ENCODE data around the gene ABTB2. TPM values are rescaled to one million over a fixed set of nuclear protein-coding genes. Genes with fewer than 3 reads are reported as not detected.
"Not testable (repeated sequence)": the region's sequence is repeated elsewhere in the genome, so short reads cannot be mapped to it uniquely, and the experiment has no call there.

ABTB2 gene
- 4.7 TPM for total RNA-seq

DNA sequence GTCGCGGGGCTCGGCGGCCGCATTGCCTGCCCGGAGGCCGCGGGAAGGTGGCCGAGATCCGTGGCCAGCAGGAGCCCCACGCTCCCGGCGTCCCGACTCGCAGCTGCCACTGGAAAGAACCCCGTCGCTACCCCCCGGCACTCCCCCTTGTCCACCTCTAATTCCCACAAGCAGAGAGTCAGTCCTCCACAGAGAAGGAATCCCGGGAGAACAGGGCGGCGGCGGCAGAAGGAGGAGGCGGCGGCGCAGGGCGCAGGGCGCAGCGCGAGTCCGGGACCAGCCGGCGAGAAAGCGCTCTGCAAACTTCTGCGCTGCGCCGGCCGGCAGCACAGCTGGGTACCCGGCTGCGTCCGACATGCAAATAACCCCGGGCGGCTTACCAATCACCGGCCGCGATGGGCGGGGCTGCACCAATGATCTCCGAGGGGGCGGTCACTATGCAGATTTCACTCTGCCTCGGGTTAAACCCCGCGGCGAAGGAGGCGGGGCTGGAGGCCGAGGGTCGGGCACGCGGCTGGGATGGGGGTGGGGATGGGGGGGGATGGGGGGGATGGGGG, at the start of gene ABTB2:
Gene ABTB2, minus strand, starts transcription at position 310 of the 557 bp plus-strand sequence.
- peak; percentile 99 for DNase-seq (ENCODE audit: low spot score)

DNA sequence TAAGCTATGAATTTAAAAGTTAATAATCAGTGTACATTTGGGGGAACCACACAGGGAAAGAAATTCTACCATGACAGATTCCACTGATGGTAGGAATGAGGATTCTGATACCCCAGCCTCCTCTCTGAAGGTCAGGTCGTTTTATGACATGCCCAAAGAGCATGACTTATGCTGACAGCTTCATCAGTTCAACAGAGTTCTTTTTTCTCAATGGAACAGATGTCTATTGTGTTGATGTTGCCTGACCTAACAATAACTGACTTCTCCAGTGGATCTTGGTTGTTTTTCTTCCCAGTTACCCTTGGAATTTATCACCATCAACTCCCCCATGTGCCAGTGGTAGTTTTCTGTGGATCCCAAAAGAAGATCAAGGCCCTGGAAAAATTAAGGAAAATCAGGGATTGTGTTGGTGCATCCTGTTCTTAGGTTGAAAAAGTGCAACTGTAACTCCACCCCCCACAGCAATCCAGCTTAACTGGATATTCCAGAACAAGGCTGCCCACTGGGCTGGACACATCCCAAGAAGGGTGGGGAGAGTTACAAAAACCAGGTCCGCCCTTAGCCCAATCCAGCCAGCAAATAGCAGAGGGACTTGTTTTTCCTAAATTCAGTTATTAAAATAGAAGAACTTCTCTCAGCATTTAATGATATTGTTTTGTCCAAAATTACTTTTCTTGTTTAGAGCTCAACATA, 49.5 kb upstream of the ABTB2 start:
- DNase-seq (ENCODE audit: low spot score): peak; percentile 50

DNA sequence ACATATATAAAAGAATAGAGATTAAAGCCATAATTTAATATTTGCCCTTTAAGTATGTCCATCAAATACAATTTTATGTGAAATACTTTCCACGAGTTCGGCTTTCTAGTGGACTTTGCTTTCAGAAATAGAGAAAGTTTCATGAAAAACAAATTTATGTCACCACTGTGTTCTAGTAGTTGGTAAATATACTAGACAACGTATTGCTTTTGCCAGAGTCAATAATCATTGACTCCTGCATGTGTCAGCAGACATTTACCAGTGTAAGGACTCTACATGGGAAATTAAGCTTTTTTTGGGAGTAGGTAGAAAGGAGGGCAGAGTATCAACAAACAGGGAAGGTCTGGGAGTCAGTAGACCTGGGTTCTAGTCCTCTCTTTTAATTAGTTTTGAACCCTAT, 48.6 kb upstream of the ABTB2 start:
- no peak for DNase-seq (ENCODE audit: low spot score)

DNA sequence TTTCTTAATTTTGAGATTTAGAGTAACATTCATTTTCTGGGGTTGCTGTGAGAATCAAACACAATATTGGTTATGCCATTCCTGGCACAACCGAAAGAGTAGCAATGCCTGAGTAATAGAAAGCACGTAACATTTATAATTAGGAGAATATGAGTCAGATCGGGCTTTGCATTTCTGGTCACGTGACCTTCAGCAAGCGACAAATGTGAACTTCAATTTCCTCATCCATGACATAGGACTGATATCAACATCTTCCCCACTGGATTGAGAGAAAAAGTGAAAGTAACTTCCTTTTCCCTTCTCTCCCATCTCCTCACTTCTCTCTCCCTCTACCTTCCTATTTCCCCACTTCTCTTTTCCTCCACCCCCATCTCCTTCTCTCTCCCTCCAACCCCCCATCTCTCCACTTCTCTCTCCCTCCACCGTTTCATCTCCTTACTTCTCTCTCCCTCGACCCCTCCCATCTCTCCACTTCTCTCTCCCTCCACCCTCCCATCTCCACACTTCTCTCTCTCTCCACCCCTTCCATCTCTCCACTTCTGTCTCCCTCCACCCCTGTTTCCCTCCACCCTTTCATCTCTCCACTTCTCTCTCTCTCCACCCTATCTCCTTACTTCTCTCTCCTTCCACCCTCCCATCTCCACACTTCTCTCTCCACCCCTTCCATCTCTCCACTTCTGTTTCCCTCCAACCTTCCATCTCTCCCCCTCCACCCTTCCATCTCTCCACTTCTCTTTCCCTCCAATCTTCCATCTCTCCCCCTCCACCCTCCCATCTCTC, 47.5 kb upstream of the ABTB2 start:
- no peak for DNase-seq (ENCODE audit: low spot score)

DNA sequence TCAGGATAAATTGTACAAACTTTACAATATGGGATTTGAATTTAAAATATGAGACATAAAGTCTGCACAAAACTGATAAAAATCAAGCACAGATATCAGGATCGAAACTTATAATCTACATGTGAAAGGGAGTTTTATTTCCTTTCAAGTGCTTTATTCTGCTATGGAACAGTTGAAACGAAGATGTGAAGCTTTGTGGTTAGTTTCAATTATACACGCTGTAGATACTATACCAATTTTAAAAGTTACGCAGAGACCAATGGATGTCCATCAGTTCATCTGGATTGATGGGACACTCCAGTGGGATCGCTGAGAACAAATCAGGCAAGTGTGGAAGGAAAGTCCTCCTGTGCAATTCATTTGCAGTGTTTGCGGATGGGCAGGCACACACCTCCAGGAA, 46.5 kb upstream of the ABTB2 start:
- no peak for DNase-seq (ENCODE audit: low spot score)

DNA sequence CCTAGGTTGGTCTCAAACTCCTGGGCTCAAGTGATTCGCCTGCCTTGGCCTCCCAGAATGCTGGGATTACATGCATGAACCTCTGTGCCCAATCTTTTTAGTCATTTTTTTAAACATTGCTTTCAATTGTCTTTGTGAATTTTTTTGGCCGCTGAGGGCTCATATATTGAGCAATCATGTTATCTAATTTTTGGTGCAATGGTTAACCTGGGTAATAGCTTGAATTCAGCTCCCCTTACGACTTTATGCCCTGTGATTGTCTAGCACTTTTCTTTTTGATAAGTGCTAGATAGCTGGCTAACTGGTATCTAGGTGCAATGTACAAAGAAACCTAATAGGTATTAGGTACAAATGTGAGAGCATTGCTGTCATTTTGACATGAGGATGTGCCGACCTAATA, 45.6 kb upstream of the ABTB2 start:
- no peak for DNase-seq (ENCODE audit: low spot score)

DNA sequence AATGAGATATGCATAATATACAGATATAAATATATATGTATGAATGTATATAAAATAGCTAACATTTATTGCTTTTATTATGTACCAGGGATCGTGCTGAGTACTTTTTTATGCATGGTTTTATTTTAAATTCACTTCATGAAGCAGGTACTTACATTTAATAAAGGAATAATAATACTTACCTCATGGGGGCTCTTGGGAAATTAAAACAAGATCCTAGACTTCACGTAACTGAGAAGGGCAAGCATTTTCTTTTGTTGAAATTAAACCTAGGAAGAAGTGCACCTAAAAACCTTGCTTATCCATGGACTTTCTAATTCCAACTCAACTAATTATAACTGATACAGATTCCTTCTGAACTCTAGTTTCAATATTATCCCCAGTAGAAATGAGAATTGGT, 40.0 kb upstream of the ABTB2 start:
- no peak for DNase-seq (ENCODE audit: low spot score)

DNA sequence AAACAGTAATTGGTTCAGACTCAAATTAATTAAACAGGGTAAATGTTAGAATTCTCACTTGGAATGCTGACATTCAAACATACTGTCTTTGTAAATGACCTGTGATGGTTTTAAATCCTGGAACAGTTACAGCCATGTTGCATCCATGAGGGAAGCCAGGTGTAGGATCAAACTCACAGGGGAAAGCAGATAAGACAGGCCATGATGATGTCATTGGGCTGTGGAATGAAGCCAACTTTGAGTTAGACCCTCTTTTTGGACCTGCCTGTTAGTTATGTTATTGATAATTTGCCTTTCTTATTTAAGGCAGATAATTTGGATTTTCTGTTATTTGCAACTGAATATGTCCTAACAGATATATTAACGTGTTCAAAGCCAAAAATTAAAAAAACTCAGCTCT, 39.3 kb upstream of the ABTB2 start:
- DNase-seq (ENCODE audit: low spot score): no peak

DNA sequence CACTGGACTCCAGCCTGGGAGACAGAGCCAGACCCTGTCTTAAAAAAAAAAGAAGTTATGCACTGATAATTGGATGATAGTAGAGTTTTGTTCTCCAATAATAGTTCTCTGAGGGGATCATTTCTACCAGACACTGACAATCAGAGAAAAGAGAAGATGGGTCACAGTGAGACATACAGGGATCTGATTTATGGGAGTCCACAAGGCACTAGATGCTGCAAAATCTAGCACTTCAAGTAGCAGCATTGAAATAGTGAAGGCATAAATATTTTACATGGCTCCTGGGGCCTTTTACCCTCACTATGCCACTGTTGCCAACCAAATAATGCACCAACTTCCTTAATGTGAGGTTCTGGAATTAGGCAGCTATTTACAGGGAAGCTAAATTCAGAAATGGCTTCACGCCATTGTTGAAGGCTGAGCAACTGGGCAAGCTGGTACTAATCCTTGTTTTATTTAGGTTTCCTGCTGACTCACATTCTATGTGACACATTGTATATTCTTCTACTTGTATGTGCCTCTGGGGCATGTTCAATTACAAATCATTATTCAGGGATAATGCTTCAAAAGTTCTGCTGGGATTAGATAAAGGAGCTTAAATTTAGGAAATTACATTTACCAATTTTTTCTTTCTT, 38.2 kb upstream of the ABTB2 start:
- peak; percentile 55 for DNase-seq (ENCODE audit: low spot score)

DNA sequence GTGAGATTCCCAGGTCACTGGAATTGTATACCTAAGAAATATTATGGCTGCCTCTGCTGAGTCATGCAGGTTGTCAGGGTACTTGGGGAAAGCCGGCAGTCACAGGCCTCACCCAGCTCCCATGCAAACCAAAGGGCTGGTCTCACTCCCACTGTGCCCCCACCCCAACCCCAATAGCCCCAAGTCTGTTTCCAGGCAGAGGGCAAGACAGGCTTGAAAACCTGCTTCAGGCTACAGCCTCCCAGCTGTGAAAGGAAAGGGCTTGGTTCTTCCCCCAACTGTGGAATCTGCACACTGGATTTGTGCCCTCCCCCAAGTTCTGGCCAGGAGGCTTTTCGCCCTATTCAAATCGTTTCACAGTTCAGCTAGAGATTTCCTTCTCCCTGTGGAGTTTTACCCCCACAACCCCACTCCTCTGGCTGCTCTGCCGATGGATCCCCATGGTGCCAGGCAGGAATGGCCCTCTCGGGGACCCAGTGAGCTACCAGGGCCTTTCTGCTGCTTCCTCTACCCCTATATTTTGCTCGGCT, 37.0 kb upstream of the ABTB2 start:
- DNase-seq (ENCODE audit: low spot score): no peak

DNA sequence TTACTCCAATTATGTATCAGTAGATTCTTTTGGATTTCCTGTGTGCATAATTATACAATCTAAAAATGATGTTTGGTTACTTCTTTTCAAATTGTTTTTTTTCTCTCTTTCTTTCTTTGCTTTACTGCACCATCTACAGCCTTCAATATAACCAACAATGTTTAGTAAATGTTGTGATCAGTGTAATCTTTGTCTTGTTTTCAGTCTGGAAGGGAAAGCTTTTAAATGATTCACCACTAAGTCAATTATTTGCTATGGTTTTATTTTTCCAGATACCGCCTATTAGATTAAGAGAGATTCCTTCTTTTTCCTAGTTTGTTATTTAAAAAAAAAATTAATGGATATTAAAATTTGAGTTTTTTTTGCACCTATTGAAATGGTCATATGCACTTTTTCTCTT, 29.8 kb upstream of the ABTB2 start:
- DNase-seq (ENCODE audit: low spot score): no peak

DNA sequence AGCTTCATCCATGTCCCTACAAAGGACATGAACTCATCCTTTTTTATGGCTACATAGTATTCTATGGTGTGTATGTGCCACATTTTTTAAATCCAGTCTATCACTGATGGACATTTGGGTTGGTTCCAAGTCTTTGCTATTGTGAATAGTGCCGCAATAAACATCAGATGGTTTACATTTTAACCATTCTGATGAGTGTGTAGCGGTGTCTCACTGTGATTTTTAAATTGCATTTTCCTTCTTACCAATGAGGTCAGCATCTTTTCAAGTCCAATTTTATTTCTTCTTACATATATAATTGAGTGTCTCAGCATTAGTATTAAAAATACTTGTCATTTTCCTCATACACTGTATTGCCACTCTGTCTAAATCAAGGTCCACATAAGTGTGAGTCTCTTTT, 28.5 kb upstream of the ABTB2 start:
- not testable (repeated sequence) for DNase-seq (ENCODE audit: low spot score)

DNA sequence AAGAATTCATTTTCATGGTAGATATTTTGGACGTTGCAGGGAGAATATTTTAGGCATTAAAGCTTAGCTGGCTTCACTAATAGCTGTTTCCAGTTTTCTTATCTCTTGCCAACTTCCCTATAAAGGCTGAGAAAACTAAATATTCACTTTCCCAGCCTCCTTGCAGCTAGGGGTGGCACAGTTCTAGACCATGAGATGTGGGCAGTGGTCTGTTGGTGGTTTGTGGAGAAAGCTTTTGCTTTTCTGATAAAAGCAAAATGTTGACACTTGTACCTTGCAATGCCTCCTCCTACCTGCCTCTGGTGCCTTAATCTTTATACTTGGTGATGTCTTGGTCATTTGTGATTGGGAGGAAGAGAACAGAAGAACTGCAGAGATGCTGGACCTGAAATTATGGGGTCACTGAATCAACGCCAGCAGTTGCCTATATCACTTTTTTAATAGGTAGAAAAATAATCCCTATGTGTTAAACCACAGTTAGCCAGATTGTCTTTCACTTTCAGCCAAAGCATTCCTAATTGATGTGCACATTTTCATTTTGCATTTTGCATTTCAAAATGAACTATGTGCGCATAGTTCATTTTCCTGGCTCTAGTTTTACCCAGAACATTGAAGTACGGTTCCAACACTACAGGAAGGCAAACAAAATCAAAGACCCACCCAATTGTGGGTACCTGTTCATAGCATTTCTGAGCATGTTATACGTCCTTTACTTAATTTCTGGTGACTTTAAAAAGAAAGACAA, 24.9 kb upstream of the ABTB2 start:
- no peak for DNase-seq (ENCODE audit: low spot score)

DNA sequence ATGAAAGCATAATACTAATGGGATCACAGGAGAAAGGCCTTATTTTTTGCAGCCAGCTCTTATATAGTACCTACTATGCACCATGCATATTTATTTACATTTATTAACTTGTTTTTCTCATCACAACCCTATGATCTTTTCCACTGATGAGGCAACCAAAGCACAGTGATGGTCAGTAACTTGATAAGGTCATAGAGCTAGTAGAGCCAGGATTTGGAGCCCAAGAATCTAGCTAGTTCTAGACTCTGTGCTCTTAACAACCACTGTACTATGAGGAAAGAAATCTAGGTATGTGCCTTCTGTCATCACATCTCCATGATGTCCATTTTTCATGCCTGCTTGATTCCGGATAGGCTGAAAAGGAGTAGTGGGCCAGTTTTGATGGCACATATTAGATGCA, 24.0 kb upstream of the ABTB2 start:
- no peak for DNase-seq (ENCODE audit: low spot score)

DNA sequence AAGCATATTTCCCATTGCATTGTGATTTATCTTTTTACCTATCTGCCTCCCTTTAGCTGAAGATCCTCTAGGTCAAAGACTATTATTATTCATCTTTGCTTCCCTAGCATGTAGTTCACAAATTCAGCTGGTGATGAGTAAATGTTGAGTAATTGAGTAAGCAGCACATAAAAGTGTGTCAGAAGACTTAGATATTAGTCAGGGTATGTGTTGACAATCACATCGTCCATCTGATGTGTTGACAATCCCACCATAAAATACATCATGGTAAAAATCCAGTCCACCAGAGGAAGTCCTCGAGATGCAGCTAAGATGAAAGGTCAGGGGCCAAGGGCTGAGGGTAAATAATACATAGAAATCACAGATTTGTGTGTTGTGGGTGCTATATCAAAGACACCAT, 22.9 kb upstream of the ABTB2 start:
- no peak for DNase-seq (ENCODE audit: low spot score)

DNA sequence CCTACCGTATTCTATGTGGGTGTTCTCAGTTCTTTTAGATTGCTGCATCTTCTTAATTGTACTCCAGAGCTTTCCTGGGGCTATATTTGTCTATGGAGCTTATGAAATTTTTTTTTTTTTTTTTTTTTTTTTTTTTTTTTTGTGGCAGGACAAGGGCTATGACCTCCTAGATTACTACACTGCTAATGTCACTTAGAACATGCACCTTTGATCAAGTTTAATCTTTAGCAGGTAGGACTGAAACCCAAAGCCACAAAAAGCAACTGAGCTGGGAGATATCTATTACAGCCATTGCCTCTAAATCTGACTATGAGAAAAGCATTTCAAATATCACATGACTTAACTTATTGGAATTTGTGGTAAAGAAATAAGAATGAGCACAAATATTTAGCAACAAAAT, 21.7 kb upstream of the ABTB2 start:
- no peak for DNase-seq (ENCODE audit: low spot score)

DNA sequence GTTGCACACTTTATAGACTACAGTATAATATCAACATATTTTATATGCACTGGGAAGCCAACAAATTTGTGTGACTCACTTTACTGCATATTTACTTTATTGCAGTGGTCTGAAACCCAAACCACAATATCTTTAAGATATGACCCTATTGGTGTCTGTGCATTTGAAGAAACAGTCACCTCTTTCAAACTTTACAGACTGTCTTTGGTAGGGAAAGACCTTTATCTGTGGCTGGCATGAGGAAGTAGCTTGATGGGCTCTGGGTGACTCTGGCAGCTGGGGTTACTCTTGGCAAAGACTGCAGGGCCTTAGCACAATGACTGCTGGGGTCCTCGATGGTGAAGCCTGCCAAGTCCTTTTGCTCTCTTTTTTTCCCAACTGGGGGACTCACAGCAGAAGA, 21.3 kb upstream of the ABTB2 start:
- no peak for DNase-seq (ENCODE audit: low spot score)

DNA sequence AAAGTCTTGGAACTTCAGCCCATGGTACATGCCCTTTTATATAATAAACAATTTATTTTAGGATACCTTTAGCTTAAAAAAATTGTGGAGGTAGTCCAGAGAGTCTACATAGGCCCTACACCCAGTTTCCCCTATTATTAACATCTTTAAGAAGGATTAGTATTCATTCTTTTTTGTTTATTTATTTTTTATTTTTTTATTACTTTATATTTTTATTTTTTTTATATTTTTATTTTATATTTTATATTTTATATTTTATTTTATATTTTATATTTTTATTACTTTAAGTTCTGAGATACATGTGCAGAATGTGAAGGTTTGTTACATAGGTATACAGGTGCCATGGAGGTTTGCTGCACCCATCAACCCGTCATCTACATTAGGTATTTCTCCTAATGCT, 15.9 kb upstream of the ABTB2 start:
- no peak for DNase-seq (ENCODE audit: low spot score)

DNA sequence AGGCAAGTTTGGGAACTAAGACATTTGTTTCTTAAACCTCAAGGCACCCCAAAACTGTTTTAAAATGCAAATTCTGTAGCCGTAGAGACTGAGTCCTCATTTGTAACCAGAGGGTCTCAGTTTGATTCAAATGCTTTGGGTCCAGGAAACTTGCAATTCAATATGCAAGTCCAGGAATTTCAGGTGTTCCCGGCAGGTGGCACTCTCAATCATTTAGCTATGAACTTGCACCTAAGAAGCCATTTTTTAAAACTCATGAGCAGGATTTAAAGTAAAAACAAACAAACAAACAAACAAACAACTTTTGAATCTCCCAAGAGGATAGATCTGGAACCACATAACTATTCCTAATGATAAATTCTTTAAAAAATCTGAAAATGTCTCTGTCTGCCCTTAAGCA, 8.7 kb upstream of the ABTB2 start:
- no peak for DNase-seq (ENCODE audit: low spot score)

DNA sequence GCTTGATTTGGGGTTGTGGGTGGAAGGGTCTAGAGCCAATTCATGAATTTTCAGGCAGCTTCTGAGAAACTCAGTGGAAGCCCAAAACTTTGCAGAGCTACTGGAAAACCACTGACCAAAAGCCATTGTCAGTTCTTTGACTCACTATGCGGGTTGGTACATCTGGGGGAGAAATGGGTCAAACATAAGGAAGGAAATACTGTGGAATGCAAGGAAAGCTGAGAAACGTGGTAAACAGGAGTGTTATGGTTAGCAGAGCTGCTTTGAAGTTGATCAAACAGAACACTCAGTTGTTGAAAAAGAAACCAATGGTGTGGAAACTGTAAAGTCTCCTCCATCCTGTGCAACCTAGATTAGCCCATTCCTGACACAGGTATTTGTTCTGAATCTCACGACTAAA, 6.3 kb upstream of the ABTB2 start:
- DNase-seq (ENCODE audit: low spot score): no peak

DNA sequence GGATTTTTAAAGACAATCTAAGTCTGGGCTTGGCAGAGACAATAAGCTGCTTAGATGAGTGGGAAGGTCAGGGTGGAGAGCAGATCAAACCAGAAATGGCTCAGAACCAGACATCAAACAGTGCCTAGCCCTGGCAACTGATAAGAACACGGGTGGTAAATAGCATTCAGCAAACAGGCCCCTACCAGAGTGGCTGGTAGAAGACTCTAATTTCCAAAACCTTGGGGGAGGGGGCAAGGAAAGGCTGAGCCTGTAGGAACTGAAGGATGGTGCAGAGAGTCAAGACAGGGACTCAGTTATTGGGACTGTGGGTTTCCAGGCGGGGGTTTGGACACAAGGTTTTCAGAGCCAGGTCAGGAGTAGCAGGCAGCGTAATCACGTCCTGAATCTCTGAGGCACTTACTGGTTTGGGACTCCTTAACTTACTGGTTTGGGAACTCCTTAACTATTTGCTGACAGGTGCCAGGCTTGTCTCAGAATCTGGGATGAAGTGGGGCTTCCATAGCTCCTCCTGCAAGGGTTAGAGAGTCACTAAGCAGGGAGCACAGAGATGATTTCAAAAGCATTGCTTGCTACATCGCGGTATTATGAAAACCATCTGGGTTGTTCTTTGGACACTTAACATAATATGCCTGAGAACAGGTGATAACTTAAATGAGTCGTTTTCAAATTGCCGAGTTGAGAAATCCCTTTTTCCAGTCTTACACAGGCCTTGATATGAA, 5.7 kb upstream of the ABTB2 start:
- no peak for DNase-seq (ENCODE audit: low spot score)

All from ureter (tissue), 1 donor.